Sigmoid colon (tissue), 7 donors: ENCODE results near the gene BRS3. TPM values are rescaled to one million over a fixed set of nuclear protein-coding genes. Genes with fewer than 3 reads are reported as not detected.

Source experiments
- DNase-seq: peaks from one replicate; pipeline ENCODE4 v3.0.0-alpha.2; 2019
- H3K27ac ChIP-seq, 4 donors: fragments of 200-600 bp; sonication (generic); one replicate each; pipeline ENCODE4 v1.5.1; 2016 to 2019; ENCODE audit warnings: mild to moderate bottlenecking in 1 of 4
- H3K27me3 ChIP-seq, 3 donors: fragments of 200-600 bp; sonication (generic); one replicate each; pipeline ENCODE4 v1.5.1; 2019; ENCODE audit warnings: mild to moderate bottlenecking in 1 of 3
- H3K36me3 ChIP-seq, 4 donors: fragments of 200-600 bp; sonication (generic); one replicate each; pipeline ENCODE4 v1.5.1; 2016 to 2019
- H3K4me1 ChIP-seq, 4 donors: fragments of 200-600 bp; sonication (generic); one replicate each; pipeline ENCODE4 v1.5.1; 2017 to 2019
- H3K4me3 ChIP-seq, 4 donors: fragments of 200-600 bp; sonication (generic); one replicate each; pipeline ENCODE4 v1.5.1; 2017 to 2019; ENCODE audit warnings: mild to moderate bottlenecking in 2 of 4, moderate library complexity in 1 of 4
- H3K9me3 ChIP-seq, 4 donors: fragments of 200-600 bp in 3 of 4; sonication (generic) in 3 of 4; one replicate each; pipeline versions ENCODE4 v1.5.1 to v1.6.1; 2013 to 2019
- CTCF ChIP-seq, 4 experiments: fragments of 450-650 bp in 3 of 4; fragments of 200-600 bp in 1 of 4; IDR thresholded peaks; one replicate each; pipeline ENCODE4 v1.5.1; 2016 to 2019; ENCODE audit warnings: antibody characterized with exemption in 4 of 4, mild to moderate bottlenecking in 3 of 4, moderate library complexity in 2 of 4
- EP300 ChIP-seq, 4 donors: sonication (generic); formaldehyde crosslinking; IDR thresholded peaks; one replicate each; pipeline ENCODE4 v1.6.1; 2017; ENCODE audit warnings: antibody characterized with exemption in 4 of 4
- POLR2A ChIP-seq, 2 donors: fragments of 450-650 bp; IDR thresholded peaks; one replicate each; pipeline ENCODE4 v1.6.1; 2016; ENCODE audit warnings: antibody characterized with exemption in 2 of 2, mild to moderate bottlenecking in 2 of 2, moderate library complexity in 2 of 2
- POLR2AphosphoS5 ChIP-seq, 4 donors: sonication (generic); formaldehyde crosslinking; IDR thresholded peaks; one replicate each; pipeline ENCODE4 v1.6.1; 2017; ENCODE audit warnings: antibody characterized with exemption in 4 of 4
- WGBS, 2 donors: extraction: QIAGEN DNeasy Blood & Tissue Kit; methylation state at CpG; one replicate each; pipeline ENCODE4 v1.1.7; 2013; 5-methylcytosine and 5-hydroxymethylcytosine counted together
- intact Hi-C: fragments of 100-400 bp; cut with DNase I; formaldehyde crosslinking; loops from one replicate; pipeline ENCODE4 v1.15.1; 2023
- polyA plus RNA-seq, 3 donors: library from polyadenylated mRNA; stranded (reverse); fragments of 200-250 nt; gene quantifications; one replicate each; pipeline ENCODE4 v1.2.3, GENCODE V29; 2013
- total RNA-seq, 4 donors: library from RNA; depleted of rRNA; stranded (reverse); fragments of >200 nt; gene quantifications; one replicate each; pipeline ENCODE4 v1.1.0, GENCODE V29; 2016
- donor health status: healthy with polysubstance abuse.
- donor health status: Bipolar disorder and iron deficiency.
- donor health status: healthy.

Gene BRS3
- total and polyA plus RNA-seq, 7 donors: not detected

- Histone ChIP-seq H3K9me3 (no peaks in the 10 kb centered on the region), H3K27ac (no peak overlapping the region), H3K27me3 (no peaks in the 10 kb centered on the region), H3K4me1 (no peaks in the 10 kb centered on the region), H3K4me3 (no peak overlapping the region), H3K36me3 (no peaks in the 10 kb centered on the region)
- DNase-seq: no peak
- intact Hi-C loops: no loop called here
- TF ChIP-seq EP300 (IDR thresholded peaks at IDR 0.05) (no peak), CTCF (IDR thresholded peaks at IDR 0.05) (no peak), POLR2AphosphoS5 (IDR thresholded peaks at IDR 0.05) (no peak), POLR2A (IDR thresholded peaks at IDR 0.05) (no peak)
- 69 to 75% methylated on average over 2 of the region's 2 CpGs for WGBS, 2 donors
These were observed 51.1 kb downstream of the BRS3 start for GRCh38 chrX:136538811-136539210.

GRCh38 chrX:136540226-136540625, 52.5 kb downstream of the BRS3 start:
- H3K36me3 ChIP-seq: no peaks in the 10 kb centered on the region
- no peak overlapping the region for H3K4me3 ChIP-seq
- H3K9me3 ChIP-seq: no peaks in the 10 kb centered on the region
- 88 to 89% methylated on average over 5 of the region's 5 CpGs for WGBS, 2 donors
- intact Hi-C loops: no loop called here
- no peak overlapping the region for H3K27ac ChIP-seq
- no peaks in the 10 kb centered on the region for H3K27me3 ChIP-seq
- no peak for DNase-seq
- TF ChIP-seq EP300 (IDR thresholded peaks at IDR 0.05) (no peak), POLR2A (IDR thresholded peaks at IDR 0.05) (no peak), CTCF (IDR thresholded peaks at IDR 0.05) (no peak), POLR2AphosphoS5 (IDR thresholded peaks at IDR 0.05) (no peak)
- no peaks in the 10 kb centered on the region for H3K4me1 ChIP-seq

GRCh38 chrX:136541294-136541693, 53.5 kb downstream of the BRS3 start:
- Histone ChIP-seq H3K36me3 (no peaks in the 10 kb centered on the region), H3K27ac (no peak overlapping the region), H3K4me3 (no peak overlapping the region), H3K27me3 (no peaks in the 10 kb centered on the region), H3K4me1 (no peaks in the 10 kb centered on the region), H3K9me3 (no peaks in the 10 kb centered on the region)
- intact Hi-C loops: no loop called here
- no peak for DNase-seq
- TF ChIP-seq EP300 (IDR thresholded peaks at IDR 0.05): no peak
- no peak for TF ChIP-seq CTCF (IDR thresholded peaks at IDR 0.05)
- no peak for TF ChIP-seq POLR2A (IDR thresholded peaks at IDR 0.05)
- 79 to 91% methylated on average over 3 of the region's 3 CpGs for WGBS, 2 donors

GRCh38 chrX:136542281-136542680, 54.5 kb downstream of the BRS3 start:
- DNase-seq: no peak
- intact Hi-C loops: no loop called here
- TF ChIP-seq EP300 (IDR thresholded peaks at IDR 0.05) (no peak), POLR2AphosphoS5 (IDR thresholded peaks at IDR 0.05) (no peak), CTCF (IDR thresholded peaks at IDR 0.05) (no peak), POLR2A (IDR thresholded peaks at IDR 0.05) (no peak)
- H3K27ac ChIP-seq: no peak overlapping the region
- WGBS, 2 donors: 61 to 63% methylated on average over 7 of the region's 7 CpGs
- no peaks in the 10 kb centered on the region for H3K9me3 ChIP-seq
- H3K4me3 ChIP-seq: no peak overlapping the region
- no peaks in the 10 kb centered on the region for H3K27me3 ChIP-seq
- no peaks in the 10 kb centered on the region for H3K4me1 ChIP-seq
- no peaks in the 10 kb centered on the region for H3K36me3 ChIP-seq

Other genes with a start within 250 kb of the BRS3 start
- 10 to 100 TPM; 11.3 to 21.0 (median 14.2) TPM for gene MAP7D3, start 236.5 kb upstream of the BRS3 start, total RNA-seq
- 1 to 10 TPM in 2 of 3 donors, under 1 TPM in 1; 0.92 to 3.6 (median 3.0) TPM for gene MAP7D3, start 236.5 kb upstream of the BRS3 start, polyA plus RNA-seq
- under 1 TPM in 1 of 4 donors, not detected in 3; under 0.01 TPM for gene ADGRG4, start 187.0 kb upstream of the BRS3 start, total RNA-seq
- not detected for gene ADGRG4, start 187.0 kb upstream of the BRS3 start, polyA plus RNA-seq
- gene HTATSF1, start 9.6 kb downstream of the BRS3 start, total RNA-seq: 10 to 100 TPM; 47.1 to 62.4 (median 55.0) TPM
- 10 to 100 TPM; 35.7 to 44.4 (median 37.2) TPM for gene HTATSF1, start 9.6 kb downstream of the BRS3 start, polyA plus RNA-seq
- gene VGLL1, start 44.3 kb downstream of the BRS3 start, total RNA-seq: not detected
- not detected for gene VGLL1, start 44.3 kb downstream of the BRS3 start, polyA plus RNA-seq
- gene CD40LG, start 160.2 kb downstream of the BRS3 start, total RNA-seq: under 1 TPM in 3 of 4 donors, not detected in 1; 0.27 to 0.36 (median 0.33) TPM
- 1 to 10 TPM in 1 of 3 donors, not detected in 2; 2.6 TPM for gene CD40LG, start 160.2 kb downstream of the BRS3 start, polyA plus RNA-seq